SK-N-SH (cell line): ENCODE data around the gene KCNH4. TPM values are rescaled to one million over a fixed set of nuclear protein-coding genes. Genes with fewer than 3 reads are reported as not detected.
A peak's percentile ranks its signal among the peaks of the same experiment; 100 is the strongest.

Experiments used
- CTCF ChIA-PET: fragments of 300-600, 350-600 bp; formaldehyde crosslinking; extraction: SDS; loops from one replicate; lab custom pipeline; 2021; lab: Yijun Ruan, JAX
- POLR2A ChIA-PET: fragments of 350-600 bp; sonication (Branson Sonifier 250); formaldehyde crosslinking; extraction: SDS; loops from one replicate; lab custom pipeline; 2020; ENCODE audit warnings: antibody characterized with exemption, inconsistent platforms; lab: Yijun Ruan, JAX
- DNase-seq: peaks from one replicate; pipeline ENCODE4 v3.0.0; 2012
- H2AFZ ChIP-seq: fragments of 200-600 bp; sonication (generic); 2 replicates; pipeline ENCODE4 v1.8.1; 2016; ENCODE audit warnings: antibody characterized with exemption, mild to moderate bottlenecking, low read depth
- H3F3A ChIP-seq: fragments of 200-600 bp; sonication (generic); replicated peaks from 2 replicates; pipeline ENCODE3; 2016; ENCODE audit warnings: antibody characterized with exemption, mild to moderate bottlenecking; ENCODE audit not compliant: insufficient read depth
- H3K27ac ChIP-seq, 2 experiments: fragments of 200-500 bp in 1 of 2; fragments of 200-600 bp in 1 of 2; sonication (Bioruptor generic) in 1 of 2; sonication (generic), shearing (Covaris generic) in 1 of 2; 2 replicates each; pipeline versions ENCODE4 v1.5.1 to v1.6.1; 2014 to 2016; ENCODE audit warnings: low read depth in 2 of 2, inconsistent platforms in 1 of 2, low read length in 1 of 2, mild to moderate bottlenecking in 1 of 2, mixed read lengths in 1 of 2
- H3K27me3 ChIP-seq: fragments of 200-600 bp; sonication (generic), shearing (Covaris generic); 2 replicates; pipeline ENCODE4 v1.6.1; 2016; ENCODE audit warnings: mixed run types; ENCODE audit not compliant: insufficient read depth
- H3K36me3 ChIP-seq, 2 experiments: fragments of 200-500 bp in 1 of 2; fragments of 200-600 bp in 1 of 2; sonication (Bioruptor generic) in 1 of 2; sonication (generic) in 1 of 2; replicated peaks in 1 of 2; 2 replicates each; pipeline versions ENCODE3 to v1.5.1; 2014 to 2016; ENCODE audit warnings: low read length in 1 of 2, mild to moderate bottlenecking in 1 of 2; ENCODE audit not compliant: insufficient read depth in 2 of 2, control insufficient read depth in 1 of 2
- H3K4me1 ChIP-seq, 2 experiments: fragments of 200-500 bp in 1 of 2; fragments of 200-600 bp in 1 of 2; sonication (Bioruptor generic) in 1 of 2; sonication (generic), shearing (Covaris generic) in 1 of 2; 2 replicates each; pipeline versions ENCODE4 v1.5.1 to v1.6.1; 2014 to 2016; ENCODE audit warnings: low read depth in 1 of 2, low read length in 1 of 2, mixed run types in 1 of 2; ENCODE audit not compliant: insufficient read depth in 2 of 2, control insufficient read depth in 1 of 2
- H3K4me2 ChIP-seq: fragments of 200-600 bp; sonication (generic), shearing (Covaris generic); 2 replicates; pipeline ENCODE4 v1.6.1; 2017; ENCODE audit warnings: mixed run types
- H3K4me3 ChIP-seq, 2 experiments: fragments of 200-500 bp in 1 of 2; fragments of 200-600 bp in 1 of 2; sonication (Bioruptor generic) in 1 of 2; sonication (generic), shearing (Covaris generic) in 1 of 2; 2 replicates each; pipeline versions ENCODE4 v1.5.1 to v1.8.1; 2014 to 2016; ENCODE audit warnings: low read depth in 2 of 2, inconsistent platforms in 1 of 2, low read length in 1 of 2, mild to moderate bottlenecking in 1 of 2, mixed read lengths in 1 of 2, moderate library complexity in 1 of 2
- H3K79me2 ChIP-seq: fragments of 200-600 bp; sonication (generic); 2 replicates; pipeline ENCODE4 v1.8.1; 2017; ENCODE audit warnings: mild to moderate bottlenecking; ENCODE audit not compliant: insufficient read depth
- H3K9ac ChIP-seq: fragments of 200-600 bp; sonication (generic); 2 replicates; pipeline ENCODE4 v1.6.1; 2017; ENCODE audit warnings: mixed run types
- H3K9me2 ChIP-seq: fragments of 200-600 bp; sonication (generic); 2 replicates; pipeline ENCODE4 v1.6.1; 2017; ENCODE audit warnings: mixed run types
- H3K9me3 ChIP-seq: fragments of 200-600 bp; sonication (generic); 2 replicates; pipeline ENCODE4 v1.6.1; 2017; ENCODE audit warnings: mixed run types, mild to moderate bottlenecking, moderate library complexity
- H4K20me1 ChIP-seq: fragments of 200-600 bp; sonication (generic); 2 replicates; pipeline ENCODE4 v1.6.1; 2017; ENCODE audit warnings: mild to moderate bottlenecking, mixed run types; ENCODE audit not compliant: insufficient read depth
- CTCF ChIP-seq: fragments of 200-600 bp; sonication (generic); IDR thresholded peaks from 2 replicates; pipeline ENCODE4 v1.6.1; 2017; ENCODE audit warnings: antibody characterized with exemption, mild to moderate bottlenecking, moderate library complexity
- EP300 ChIP-seq, 2 experiments: IDR thresholded peaks; 2 replicates each; pipeline versions ENCODE4 v1.4.0 to v1.6.1; 2012; ENCODE audit warnings: borderline replicate concordance in 1 of 2, low read depth in 1 of 2, low read length in 1 of 2
- GABPA ChIP-seq: IDR thresholded peaks from 2 replicates; pipeline ENCODE4 v1.4.0; 2012; ENCODE audit warnings: low read depth, mild to moderate bottlenecking
- IRF3 ChIP-seq: fragments of 150-350 bp; IDR thresholded peaks from 2 replicates; pipeline ENCODE4 v1.6.1; 2016; ENCODE audit warnings: mild to moderate bottlenecking, low read depth, low read length
- MAX ChIP-seq: IDR thresholded peaks from 2 replicates; pipeline ENCODE4 v1.4.0; 2012; ENCODE audit warnings: low read depth
- MEF2A ChIP-seq: IDR thresholded peaks from 2 replicates; pipeline ENCODE4 v1.4.0; 2012; ENCODE audit warnings: low read depth, borderline replicate concordance
- MXI1 ChIP-seq: IDR thresholded peaks from 2 replicates; pipeline ENCODE4 v1.6.1; 2012; ENCODE audit warnings: mild to moderate bottlenecking, low read depth, low read length, improper control_type of control experiment
- PBX3 ChIP-seq: IDR thresholded peaks from 2 replicates; pipeline ENCODE4; 2012
- RCOR1 ChIP-seq: fragments of 150-350 bp; IDR thresholded peaks from 2 replicates; pipeline ENCODE4 v1.6.1; 2017; ENCODE audit warnings: antibody characterized with exemption, low read length
- USF2 ChIP-seq: fragments of 150-350 bp; IDR thresholded peaks from 2 replicates; pipeline ENCODE4 v1.6.1; 2017; ENCODE audit warnings: antibody characterized with exemption, low read length, low read depth, borderline replicate concordance
- YY1 ChIP-seq: IDR thresholded peaks from 2 replicates; pipeline ENCODE4 v1.4.0; 2012; ENCODE audit warnings: low read depth, mild to moderate bottlenecking
- WGBS: methylation state at CpG from one replicate; pipeline ENCODE4 v1.1.6; 2017; ENCODE audit warnings: low lambda C conversion rate; 5-methylcytosine and 5-hydroxymethylcytosine counted together
- polyA plus RNA-seq, 3 experiments: library from polyadenylated mRNA; depleted of rRNA; stranded (reverse); fragments of >200 nt; gene quantifications; 2 replicates each; pipeline ENCODE4 v1.2.3, GENCODE V29; 2012

KCNH4 gene
- polyA plus RNA-seq, 1 of the 3 experiments (the other 2 are of a cell fraction) = 0.46 TPM

- 49% methylated on average over 6 of the region's 7 CpGs for WGBS
- no peaks in the 10 kb centered on the region for H3K27me3 ChIP-seq
- peak overlapping the region; percentile 49 to 71 for H3K4me3 ChIP-seq
- H3K36me3 ChIP-seq = peaks cover 7 to 34% of the 10 kb centered on the region in 2 experiments
- no peaks in the 10 kb centered on the region for H3K9me2 ChIP-seq
- H2AFZ ChIP-seq = no peak overlapping the region
- DNase-seq = no peak
- no peaks in the 10 kb centered on the region for H3K79me2 ChIP-seq
- no peak overlapping the region; a peak in 1 of 4 replicates for H3K27ac ChIP-seq
- peaks cover 3% of the 10 kb centered on the region for H3F3A ChIP-seq
- TF ChIP-seq MXI1 (no peak), YY1 (no peak), CTCF (no peak), EP300 (IDR thresholded peaks at IDR 0.05; ENCODE audit: borderline replicate concordance in 1 of 2, low read depth in 1 of 2, low read length in 1 of 2) (no peak), IRF3 (no peak), MEF2A (no peak), MAX (no peak)
- ChIA-PET POLR2A (interaction anchor here (0.9 to 1.2 kb wide), 3 partner anchors 11 to 100 kb away, joined by 3 to 9 read pairs (median 3); partner anchors contain the start of gene NKIRAS2), CTCF (interaction anchor here (0.5 to 29.9 kb wide), 17 partner anchors 9 to 163 kb away, joined by 3 to 496 read pairs (median 4); partner anchors contain the start of genes CNP, DNAJC7, KCNH4 and NKIRAS2)
- H3K9ac ChIP-seq = no peak overlapping the region; the same call in 1 of the 2 replicates
- H3K4me1 ChIP-seq = peaks cover 0 to 11% of the 10 kb centered on the region in 2 experiments; a peak in 1 of 4 replicates
- no peaks in the 10 kb centered on the region for H3K9me3 ChIP-seq
- H3K4me2 ChIP-seq = peak overlapping the region; percentile 80
- H4K20me1 ChIP-seq = no peaks in the 10 kb centered on the region
These were observed 60.7 kb downstream of the KCNH4 start for GRCh38 chr17:42120161-42120769.

- no peak for TF ChIP-seq PBX3
- TF ChIP-seq GABPA = no peak
- TF ChIP-seq RCOR1 = no peak
- TF ChIP-seq USF2 = no peak
- DNase-seq = no peak
- Histone ChIP-seq H3K9me3 (no peaks in the 10 kb centered on the region), H3K9me2 (no peaks in the 10 kb centered on the region), H3K4me1 (peaks cover 0 to 11% of the 10 kb centered on the region in 2 experiments; a peak in 1 of 4 replicates), H3K27ac (no peak overlapping the region), H3K4me3 (no peak overlapping the region), H3K79me2 (no peaks in the 10 kb centered on the region), H3K36me3 (peaks cover 5 to 34% of the 10 kb centered on the region in 2 experiments), H3K9ac (no peak overlapping the region), H4K20me1 (no peaks in the 10 kb centered on the region), H3F3A (peaks cover 2% of the 10 kb centered on the region), H3K4me2 (no peak overlapping the region), H2AFZ (no peak overlapping the region), H3K27me3 (no peaks in the 10 kb centered on the region)
- 89% methylated on average over 18 of the region's 18 CpGs for WGBS
- CTCF ChIA-PET = interaction anchor here (0.6 to 29.9 kb wide), 15 partner anchors 13 to 1475 kb away, joined by 3 to 496 read pairs (median 4); partner anchors contain the start of genes CNP, DNAJC7, GHDC and KCNH4
- POLR2A ChIA-PET = no interaction called here
These were observed 61.6 kb downstream of the KCNH4 start for GRCh38 chr17:42119301-42119700.
